Gastrocnemius medialis (tissue), 4 donors: ENCODE results near the gene ADD2.

ENCODE experiments used
- CTCF ChIP-seq, 5 experiments: fragments of 450-650 bp in 3 of 5; fragments of 200-600 bp in 2 of 5; sonication (generic) in 2 of 5; IDR thresholded peaks in 4 of 5; conservative IDR thresholded peaks in 1 of 5; 1 replicate in 4 of 5; 2 replicates in 1 of 5; pipeline ENCODE4 v1.5.1; 2016 to 2019; ENCODE audit warnings: antibody characterized with exemption in 5 of 5, mild to moderate bottlenecking in 3 of 5, moderate library complexity in 3 of 5
- POLR2A ChIP-seq, 2 donors: fragments of 450-650 bp; IDR thresholded peaks; one replicate each; pipeline ENCODE4 v1.6.1; 2017; ENCODE audit warnings: antibody characterized with exemption in 2 of 2, mild to moderate bottlenecking in 2 of 2, moderate library complexity in 2 of 2

GRCh38 chr2:70698847-70699246 is 69.2 kb downstream of the ADD2 start:
- no peak for TF ChIP-seq CTCF (IDR thresholded peaks at IDR 0.05 in 4 of 5, conservative IDR thresholded peaks at IDR 0.05 in 1 of 5)
- TF ChIP-seq POLR2A (IDR thresholded peaks at IDR 0.05) = no peak
